Nephron (organoid): ENCODE data around the gene FRG2C.
A peak's percentile ranks its signal among the peaks of the same experiment; 100 is the strongest.
"Not testable (repeated sequence)": the region's sequence is repeated elsewhere in the genome, so short reads cannot be mapped to it uniquely, and the experiment has no call there.

Source experiments
- H3K27ac Mint-ChIP-seq, 3 experiments: 2 replicates each; pipeline ENCODE4 v1.8.0; 2020; ENCODE audit warnings: mixed read lengths in 3 of 3, mild to moderate bottlenecking in 2 of 3, moderate library complexity in 1 of 3
- H3K27me3 Mint-ChIP-seq: 2 replicates; pipeline ENCODE4 v1.8.0; 2021; ENCODE audit warnings: low read depth, mild to moderate bottlenecking, moderate library complexity, mixed read lengths
- H3K36me3 Mint-ChIP-seq: 2 replicates; pipeline ENCODE4 v1.8.0; 2020; ENCODE audit warnings: low read depth, mixed read lengths
- H3K4me1 Mint-ChIP-seq: 2 replicates; pipeline ENCODE4 v1.8.0; 2020; ENCODE audit warnings: mixed read lengths
- H3K4me3 Mint-ChIP-seq, 3 experiments: 2 replicates each; pipeline ENCODE4 v1.8.0; 2020; ENCODE audit warnings: mild to moderate bottlenecking in 3 of 3, mixed read lengths in 3 of 3, moderate library complexity in 2 of 3
- H3K9me3 Mint-ChIP-seq: 2 replicates; pipeline ENCODE4 v1.8.0; 2020; ENCODE audit warnings: mixed read lengths
- CTCF ChIP-seq, 3 experiments: fragments of 200-600 bp; sonication (generic); IDR thresholded peaks; one replicate each; pipeline ENCODE4 v1.5.0; 2021; ENCODE audit warnings: antibody characterized with exemption in 3 of 3; ENCODE audit not compliant: unreplicated experiment in 3 of 3

Gene FRG2C

GRCh38 chr3:75668759-75669347 lies 4.7 kb downstream of the FRG2C start:
- Mint-ChIP-seq H3K4me3 (peak overlapping the region in 1 of 3 experiments; percentile 15), H3K27me3 (peaks cover 94% of the 10 kb centered on the region), H3K4me1 (peaks cover 15% of the 10 kb centered on the region), H3K9me3 (peaks cover 29% of the 10 kb centered on the region)
- not testable (repeated sequence) for H3K27ac Mint-ChIP-seq, H3K36me3 Mint-ChIP-seq

- peak in 1 of 3 experiments; percentile 16 for TF ChIP-seq CTCF (IDR thresholded peaks at IDR 0.05; ENCODE audit: unreplicated experiment in 3 of 3)
- not testable (repeated sequence) for H3K36me3 Mint-ChIP-seq, H3K27ac Mint-ChIP-seq
- peaks cover 15% of the 10 kb centered on the region for H3K4me1 Mint-ChIP-seq
- peak overlapping the region; percentile 80 to 84 (median 84) for H3K4me3 Mint-ChIP-seq
- H3K27me3 Mint-ChIP-seq: peaks cover 92% of the 10 kb centered on the region
- H3K9me3 Mint-ChIP-seq: peaks cover 27% of the 10 kb centered on the region
These were observed 5.5 kb downstream of the FRG2C start for GRCh38 chr3:75669348-75670297.

GRCh38 chr3:75670298-75671286 lies 6.5 kb downstream of the FRG2C start:
- peak overlapping the region in 1 of 3 experiments; percentile 74 for H3K27ac Mint-ChIP-seq
- not testable (repeated sequence) for H3K36me3 Mint-ChIP-seq
- H3K9me3 Mint-ChIP-seq: peaks cover 25% of the 10 kb centered on the region
- peak overlapping the region; percentile 80 to 84 (median 84) for H3K4me3 Mint-ChIP-seq
- H3K27me3 Mint-ChIP-seq: peaks cover 83% of the 10 kb centered on the region
- peaks cover 15% of the 10 kb centered on the region for H3K4me1 Mint-ChIP-seq

- Mint-ChIP-seq H3K36me3 (peaks cover 12% of the 10 kb centered on the region), H3K27me3 (peaks cover 76% of the 10 kb centered on the region), H3K27ac (peak overlapping the region in 2 of 3 experiments; percentile 0 to 74), H3K4me1 (peaks cover 15% of the 10 kb centered on the region), H3K4me3 (peak overlapping the region; percentile 80 to 84 (median 84)), H3K9me3 (peaks cover 29% of the 10 kb centered on the region)
These were observed 7.4 kb downstream of the FRG2C start for GRCh38 chr3:75671287-75672139.

- Mint-ChIP-seq H3K27me3 (peaks cover 68% of the 10 kb centered on the region), H3K36me3 (peaks cover 12% of the 10 kb centered on the region), H3K9me3 (peaks cover 31% of the 10 kb centered on the region), H3K4me3 (peak overlapping the region; percentile 80 to 84 (median 84)), H3K27ac (peak overlapping the region in 2 of 3 experiments; percentile 0 to 74), H3K4me1 (peaks cover 15% of the 10 kb centered on the region)
- TF ChIP-seq CTCF (IDR thresholded peaks at IDR 0.05; ENCODE audit: unreplicated experiment in 3 of 3): peak in 1 of 3 experiments; percentile 19
These were observed 8.1 kb downstream of the FRG2C start for GRCh38 chr3:75672140-75672775.

- H3K27ac Mint-ChIP-seq, H3K27me3 Mint-ChIP-seq, H3K4me1 Mint-ChIP-seq, H3K36me3 Mint-ChIP-seq, H3K4me3 Mint-ChIP-seq: not testable (repeated sequence)
- peaks cover 12% of the 10 kb centered on the region for H3K9me3 Mint-ChIP-seq
These were observed 19.8 kb downstream of the FRG2C start for GRCh38 chr3:75683965-75684364.

GRCh38 chr3:75687323-75687722 lies 23.2 kb downstream of the FRG2C start:
- no peak for TF ChIP-seq CTCF (IDR thresholded peaks at IDR 0.05; ENCODE audit: unreplicated experiment in 3 of 3)
- peaks cover 5% of the 10 kb centered on the region for H3K27me3 Mint-ChIP-seq
- no peak overlapping the region for H3K4me3 Mint-ChIP-seq

More at GRCh38 chr3:75687323-75687722, 23.2 kb downstream of the FRG2C start:
- Mint-ChIP-seq H3K36me3 (peaks cover 7% of the 10 kb centered on the region), H3K27ac (no peak overlapping the region), H3K9me3 (peaks cover 20% of the 10 kb centered on the region), H3K4me1 (no peaks in the 10 kb centered on the region)
